Karpas-422 (cell line): ENCODE data around the gene GOLGA8J. TPM values are rescaled to one million over a fixed set of nuclear protein-coding genes. Genes with fewer than 3 reads are reported as not detected.
"Not testable (repeated sequence)": the region's sequence is repeated elsewhere in the genome, so short reads cannot be mapped to it uniquely, and the experiment has no call there.

Experiments used
- DNase-seq: peaks from one replicate; pipeline ENCODE4 v3.0.0-alpha.2; 2015
- H2AFZ ChIP-seq: fragments of 200-600 bp; sonication (generic); 2 replicates; pipeline ENCODE4 v1.6.1; 2014; ENCODE audit warnings: antibody characterized with exemption, low read length, mixed read lengths
- H3K27ac ChIP-seq: fragments of 200-600 bp; sonication (generic); 2 replicates; pipeline ENCODE4 v1.5.1; 2014; ENCODE audit warnings: mild to moderate bottlenecking, low read length, moderate library complexity
- H3K27me3 ChIP-seq: fragments of 200-600 bp; sonication (generic); 2 replicates; pipeline ENCODE4 v1.6.1; 2014; ENCODE audit warnings: low read length, mixed read lengths
- H3K36me3 ChIP-seq: fragments of 200-600 bp; sonication (generic); 2 replicates; pipeline ENCODE4 v1.6.1; 2014; ENCODE audit warnings: low read length, mixed read lengths; ENCODE audit not compliant: insufficient read depth
- H3K4me1 ChIP-seq: fragments of 200-600 bp; sonication (generic); 2 replicates; pipeline ENCODE4 v1.6.1; 2014; ENCODE audit warnings: mild to moderate bottlenecking, low read length, mixed read lengths
- H3K4me2 ChIP-seq: fragments of 200-600 bp; sonication (generic); 2 replicates; pipeline ENCODE4 v1.6.1; 2014; ENCODE audit warnings: low read length, low read depth, mild to moderate bottlenecking; ENCODE audit not compliant: poor library complexity, severe bottlenecking
- H3K4me3 ChIP-seq: fragments of 200-600 bp; sonication (generic); 2 replicates; pipeline ENCODE4 v1.5.1; 2014; ENCODE audit warnings: mild to moderate bottlenecking, antibody characterized with exemption, low read length, mixed read lengths
- H3K79me2 ChIP-seq: fragments of 200-600 bp; sonication (generic); 2 replicates; pipeline ENCODE4 v1.6.1; 2014; ENCODE audit warnings: mild to moderate bottlenecking, low read length, mixed read lengths
- H3K9ac ChIP-seq: fragments of 200-600 bp; sonication (generic); 2 replicates; pipeline ENCODE4 v1.6.0; 2014; ENCODE audit warnings: low read length
- H3K9me2 ChIP-seq: fragments of 200-600 bp; sonication (generic), shearing (Covaris generic); replicated peaks from 2 replicates; pipeline ENCODE4 v1.6.0; 2014; ENCODE audit warnings: mild to moderate bottlenecking, low read length, moderate library complexity; ENCODE audit not compliant: insufficient read depth
- H3K9me3 ChIP-seq: fragments of 300-700, 200-600 bp; sonication (generic); 2 replicates; pipeline ENCODE4 v1.6.1; 2014; ENCODE audit warnings: low read length, mixed read lengths
- H4K20me1 ChIP-seq: fragments of 200-600 bp; sonication (generic); 2 replicates; pipeline ENCODE4 v1.6.1; 2014; ENCODE audit warnings: mild to moderate bottlenecking, antibody characterized with exemption, low read length, low read depth; ENCODE audit not compliant: insufficient read depth
- total RNA-seq: library from RNA; depleted of rRNA; stranded (reverse); fragments of >200 nt; shearing (Covaris generic); gene quantifications from 2 replicates; pipeline ENCODE4 v1.2.3, GENCODE V29; 2014; ENCODE audit warnings: low replicate concordance

GOLGA8J gene
- total RNA-seq, 1 experiment from 2014 or later = not detected

- Histone ChIP-seq H2AFZ (no peak overlapping the region), H3K27ac (no peak overlapping the region), H3K9ac (no peak overlapping the region), H3K4me1 (no peaks in the 10 kb centered on the region), H3K79me2 (no peaks in the 10 kb centered on the region), H4K20me1 (no peaks in the 10 kb centered on the region), H3K27me3 (no peaks in the 10 kb centered on the region), H3K4me2 (no peak overlapping the region), H3K9me2 (no peaks in the 10 kb centered on the region), H3K36me3 (no peaks in the 10 kb centered on the region), H3K4me3 (no peak overlapping the region), H3K9me3 (no peaks in the 10 kb centered on the region)
- no peak for DNase-seq
Observed at GRCh38 chr15:30062881-30063280, 19.9 kb upstream of the GOLGA8J start.

- Histone ChIP-seq H3K4me2 (no peak overlapping the region), H4K20me1 (no peaks in the 10 kb centered on the region), H2AFZ (no peak overlapping the region), H3K9ac (no peak overlapping the region), H3K9me3 (no peaks in the 10 kb centered on the region), H3K27me3 (no peaks in the 10 kb centered on the region), H3K4me1 (no peaks in the 10 kb centered on the region), H3K27ac (no peak overlapping the region), H3K79me2 (no peaks in the 10 kb centered on the region), H3K36me3 (no peaks in the 10 kb centered on the region), H3K9me2 (no peaks in the 10 kb centered on the region), H3K4me3 (no peak overlapping the region)
- DNase-seq = no peak
Observed at GRCh38 chr15:30063835-30064546, 18.8 kb upstream of the GOLGA8J start.

- Histone ChIP-seq H3K79me2 (no peaks in the 10 kb centered on the region), H3K36me3 (no peaks in the 10 kb centered on the region), H3K4me1 (no peaks in the 10 kb centered on the region), H3K27ac (no peak overlapping the region), H3K9me2 (no peaks in the 10 kb centered on the region), H3K4me3 (no peak overlapping the region), H3K27me3 (no peaks in the 10 kb centered on the region), H3K9me3 (no peaks in the 10 kb centered on the region), H4K20me1 (no peaks in the 10 kb centered on the region), H2AFZ (no peak overlapping the region), H3K4me2 (no peak overlapping the region), H3K9ac (no peak overlapping the region)
- no peak for DNase-seq
Observed at GRCh38 chr15:30065025-30065801, 17.5 kb upstream of the GOLGA8J start.

- H3K9ac ChIP-seq = no peak overlapping the region
- no peak overlapping the region for H2AFZ ChIP-seq
- H3K9me2 ChIP-seq = no peaks in the 10 kb centered on the region
- H3K36me3 ChIP-seq = no peaks in the 10 kb centered on the region
- DNase-seq = no peak
- no peaks in the 10 kb centered on the region for H3K4me1 ChIP-seq
- H3K4me3 ChIP-seq = no peak overlapping the region
- H3K79me2 ChIP-seq = no peaks in the 10 kb centered on the region
- no peaks in the 10 kb centered on the region for H4K20me1 ChIP-seq
- no peak overlapping the region for H3K27ac ChIP-seq
- H3K4me2 ChIP-seq = no peak overlapping the region
- no peaks in the 10 kb centered on the region for H3K27me3 ChIP-seq
- H3K9me3 ChIP-seq = no peaks in the 10 kb centered on the region
Observed at GRCh38 chr15:30068326-30068725, 14.4 kb upstream of the GOLGA8J start.

GRCh38 chr15:30072630-30073029 lies 10.1 kb upstream of the GOLGA8J start:
- H3K9ac ChIP-seq = no peak overlapping the region
- H3K27ac ChIP-seq = no peak overlapping the region
- H3K9me2 ChIP-seq = no peaks in the 10 kb centered on the region
- H3K36me3 ChIP-seq = no peaks in the 10 kb centered on the region
- H3K4me2 ChIP-seq = no peak overlapping the region
- no peak overlapping the region for H2AFZ ChIP-seq
- DNase-seq = no peak
- no peaks in the 10 kb centered on the region for H3K79me2 ChIP-seq
- no peaks in the 10 kb centered on the region for H3K9me3 ChIP-seq
- no peaks in the 10 kb centered on the region for H4K20me1 ChIP-seq
- no peaks in the 10 kb centered on the region for H3K4me1 ChIP-seq
- no peak overlapping the region for H3K4me3 ChIP-seq
- H3K27me3 ChIP-seq = no peaks in the 10 kb centered on the region

- Histone ChIP-seq H3K27ac (no peak overlapping the region), H3K4me2 (no peak overlapping the region), H3K36me3 (no peaks in the 10 kb centered on the region), H4K20me1 (no peaks in the 10 kb centered on the region), H3K79me2 (no peaks in the 10 kb centered on the region), H3K9me2 (no peaks in the 10 kb centered on the region), H2AFZ (no peak overlapping the region), H3K9me3 (no peaks in the 10 kb centered on the region), H3K27me3 (no peaks in the 10 kb centered on the region), H3K4me3 (no peak overlapping the region), H3K9ac (no peak overlapping the region), H3K4me1 (no peaks in the 10 kb centered on the region)
- no peak for DNase-seq
Observed at GRCh38 chr15:30073915-30074314, 8.8 kb upstream of the GOLGA8J start.

GRCh38 chr15:30080816-30081215 lies 1.9 kb upstream of the GOLGA8J start:
- not testable (repeated sequence) for H3K9me3 ChIP-seq, H3K4me1 ChIP-seq, H4K20me1 ChIP-seq, H3K9me2 ChIP-seq, H3K79me2 ChIP-seq, H3K36me3 ChIP-seq, H3K27ac ChIP-seq, H3K4me3 ChIP-seq, H3K27me3 ChIP-seq, H2AFZ ChIP-seq, H3K4me2 ChIP-seq, H3K9ac ChIP-seq, DNase-seq

GRCh38 chr15:30097827-30098226 lies 15.1 kb downstream of the GOLGA8J start:
- H3K27me3 ChIP-seq, H3K4me1 ChIP-seq, H3K27ac ChIP-seq, H3K9me3 ChIP-seq, H3K4me3 ChIP-seq, H3K79me2 ChIP-seq, H3K4me2 ChIP-seq, H3K36me3 ChIP-seq, H3K9me2 ChIP-seq, H2AFZ ChIP-seq, H3K9ac ChIP-seq, H4K20me1 ChIP-seq, DNase-seq: not testable (repeated sequence)
